ENCODE measurements around the gene IMPA2. TPM values are rescaled to one million over a fixed set of nuclear protein-coding genes. Genes with fewer than 3 reads are reported as not detected.

Gene IMPA2
- total RNA-seq, 1 experiment from 2014 or later: 37.6 TPM

GRCh38 chr18:12018861-12019260 is 37.6 kb downstream of the IMPA2 start:
- Histone ChIP-seq H3K27me3 (ENCODE audit: control insufficient read depth, insufficient read depth, low read length) (no peaks in the 10 kb centered on the region), H3K9me3 (ENCODE audit: control insufficient read depth, insufficient read depth, low read depth, low read length) (no peaks in the 10 kb centered on the region), H3K4me3 (ENCODE audit: low read depth in 2 of 2, low read length in 2 of 2) (no peak overlapping the region), H3K27ac (ENCODE audit: low read length) (no peak overlapping the region), H3K36me3 (ENCODE audit: control insufficient read depth, insufficient read depth, low read length) (no peaks in the 10 kb centered on the region), H3K4me1 (ENCODE audit: control insufficient read depth, insufficient read depth, low read length) (no peaks in the 10 kb centered on the region)
- CTCF ChIA-PET: no interaction called here
- no TSS peak for BruUV-seq (replicated peaks)
- in situ Hi-C loops (cut with HindIII; ENCODE audit: low pct_unique_long_range_greater_than_20kb, low sequenced_read_pairs): loop anchor here (25.0 kb wide), 1 partner anchor 107 kb away; the partner anchor contains the start of gene MPPE1
- intact Hi-C loops (cut with micrococcal nuclease; ENCODE audit: unreplicated experiment): no loop called here
- ATAC-seq: no peak
- TF ChIP-seq REST (IDR thresholded peaks at IDR 0.05; ENCODE audit: insufficient read depth in 1 of 2, low read depth in 2 of 2, low read length in 1 of 2): no peak
- no peak for TF ChIP-seq POLR2AphosphoS5 (IDR thresholded peaks at IDR 0.05; ENCODE audit: low read depth, low read length)
- DNase-seq (ENCODE audit: low read depth, low spot score): no peak
- POLR2A ChIA-PET: no interaction called here

GRCh38 chr18:12021077-12021476 is 39.8 kb downstream of the IMPA2 start:
- H3K4me1 ChIP-seq (ENCODE audit: control insufficient read depth, insufficient read depth, low read length): no peaks in the 10 kb centered on the region
- ATAC-seq: no peak
- no peak for DNase-seq (ENCODE audit: low read depth, low spot score)
- intact Hi-C loops (cut with micrococcal nuclease; ENCODE audit: unreplicated experiment) (no loop called here), in situ Hi-C loops (cut with HindIII; ENCODE audit: low pct_unique_long_range_greater_than_20kb, low sequenced_read_pairs) (loop anchor here (25.0 kb wide), 1 partner anchor 109 kb away; the partner anchor contains the start of gene MPPE1)
- H3K9me3 ChIP-seq (ENCODE audit: control insufficient read depth, insufficient read depth, low read depth, low read length): no peaks in the 10 kb centered on the region
- ChIA-PET POLR2A (interaction anchor here (0.6 kb wide), 1 partner anchor 44 kb away, joined by 3 read pairs; no protein-coding TSS in a partner anchor), CTCF (no interaction called here)
- H3K4me3 ChIP-seq (ENCODE audit: low read depth in 2 of 2, low read length in 2 of 2): no peak overlapping the region
- TF ChIP-seq POLR2AphosphoS5 (IDR thresholded peaks at IDR 0.05; ENCODE audit: low read depth, low read length) (no peak), CTCF (IDR thresholded peaks at IDR 0.05) (no peak), TCF7L2 (IDR thresholded peaks at IDR 0.05; ENCODE audit: low read depth, low read length) (no peak), REST (IDR thresholded peaks at IDR 0.05; ENCODE audit: insufficient read depth in 1 of 2, low read depth in 2 of 2, low read length in 1 of 2) (no peak), SIN3A (IDR thresholded peaks at IDR 0.05; ENCODE audit: borderline replicate concordance, insufficient read depth, low read depth, low read length) (no peak)
- no peak overlapping the region for H3K27ac ChIP-seq (ENCODE audit: low read length)
- no peaks in the 10 kb centered on the region for H3K27me3 ChIP-seq (ENCODE audit: control insufficient read depth, insufficient read depth, low read length)
- BruUV-seq (replicated peaks): no TSS peak
- no peaks in the 10 kb centered on the region for H3K36me3 ChIP-seq (ENCODE audit: control insufficient read depth, insufficient read depth, low read length)
